Subcutaneous adipose tissue (tissue), 4 donors: Measurements from ENCODE around the gene TCERG1. TPM values are rescaled to one million over a fixed set of nuclear protein-coding genes. Genes with fewer than 3 reads are reported as not detected.

Source experiments
- total RNA-seq, 4 donors: library from RNA; depleted of rRNA; stranded (reverse); fragments of >200 nt; gene quantifications; one replicate each; pipeline ENCODE4 v1.1.0, GENCODE V29; 2016
- TF ChIP-seq, protein P1 (sequence below): fragments of 450-650 bp; IDR thresholded peaks from one replicate; pipeline ENCODE4 v1.5.1; 2016; ENCODE audit warnings: low read depth, mild to moderate bottlenecking, control low read depth, antibody characterized with exemption, moderate library complexity

TCERG1 gene
- total RNA-seq, 4 donors from 2014 or later, result 41.6 to 120 (median 59.2) TPM

DNA sequence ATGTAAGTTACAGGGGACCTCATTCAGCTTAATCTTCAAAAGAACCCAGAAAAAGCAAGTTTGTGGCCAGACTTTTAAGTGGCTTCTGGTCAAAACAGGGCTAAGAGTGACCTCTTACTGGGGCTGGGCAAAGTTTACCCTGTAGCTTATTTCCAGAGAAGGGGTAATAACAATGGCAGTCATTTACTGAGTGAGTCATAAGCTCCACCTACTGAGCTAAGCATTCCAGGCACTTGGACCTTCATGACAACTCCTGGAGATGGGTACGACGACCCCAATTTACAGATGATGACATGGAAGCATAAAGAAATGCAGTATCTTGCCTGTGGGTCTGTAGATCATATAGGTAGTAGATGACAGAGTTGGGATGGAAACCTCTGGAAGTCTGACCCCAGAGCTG, 73.6 kb downstream of the TCERG1 start:
- TF ChIP-seq, protein P1, sequence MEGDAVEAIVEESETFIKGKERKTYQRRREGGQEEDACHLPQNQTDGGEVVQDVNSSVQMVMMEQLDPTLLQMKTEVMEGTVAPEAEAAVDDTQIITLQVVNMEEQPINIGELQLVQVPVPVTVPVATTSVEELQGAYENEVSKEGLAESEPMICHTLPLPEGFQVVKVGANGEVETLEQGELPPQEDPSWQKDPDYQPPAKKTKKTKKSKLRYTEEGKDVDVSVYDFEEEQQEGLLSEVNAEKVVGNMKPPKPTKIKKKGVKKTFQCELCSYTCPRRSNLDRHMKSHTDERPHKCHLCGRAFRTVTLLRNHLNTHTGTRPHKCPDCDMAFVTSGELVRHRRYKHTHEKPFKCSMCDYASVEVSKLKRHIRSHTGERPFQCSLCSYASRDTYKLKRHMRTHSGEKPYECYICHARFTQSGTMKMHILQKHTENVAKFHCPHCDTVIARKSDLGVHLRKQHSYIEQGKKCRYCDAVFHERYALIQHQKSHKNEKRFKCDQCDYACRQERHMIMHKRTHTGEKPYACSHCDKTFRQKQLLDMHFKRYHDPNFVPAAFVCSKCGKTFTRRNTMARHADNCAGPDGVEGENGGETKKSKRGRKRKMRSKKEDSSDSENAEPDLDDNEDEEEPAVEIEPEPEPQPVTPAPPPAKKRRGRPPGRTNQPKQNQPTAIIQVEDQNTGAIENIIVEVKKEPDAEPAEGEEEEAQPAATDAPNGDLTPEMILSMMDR, result no peak

DNA sequence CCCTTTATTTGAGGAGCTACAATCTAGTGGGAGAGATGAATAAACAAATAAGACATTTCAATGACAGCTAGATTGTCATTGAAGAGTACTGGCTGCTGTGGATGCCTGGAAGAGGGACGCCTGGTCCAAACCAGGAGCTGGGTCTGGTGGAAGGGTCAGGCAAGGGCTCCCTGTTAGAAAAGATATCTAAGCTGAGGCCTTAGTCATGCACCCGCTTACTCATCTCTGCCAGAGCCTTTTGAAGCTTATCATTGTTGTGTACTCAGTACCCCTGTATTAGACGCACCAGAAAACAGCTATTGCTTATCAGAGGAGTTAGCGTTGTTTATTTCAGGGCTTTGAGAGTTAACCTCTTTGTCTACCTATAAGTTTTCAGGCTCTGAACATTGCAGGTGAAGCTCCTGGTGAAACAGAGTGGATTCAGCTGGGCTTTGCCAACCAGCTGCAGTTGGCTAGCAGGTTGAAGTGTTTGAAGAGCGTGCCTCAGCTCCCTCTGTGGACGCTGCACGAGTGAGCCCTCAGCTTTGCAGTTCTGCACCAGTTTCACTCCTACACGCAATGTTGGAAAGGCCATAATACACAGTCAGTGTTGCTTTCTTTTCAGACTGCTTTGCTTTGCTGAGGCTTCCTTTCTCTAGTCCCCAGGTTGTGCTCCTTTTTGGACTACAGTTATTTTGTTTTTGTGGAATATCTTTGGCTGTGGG, 74.4 kb downstream of the TCERG1 start:
- TF ChIP-seq, protein P1, result no peak

DNA sequence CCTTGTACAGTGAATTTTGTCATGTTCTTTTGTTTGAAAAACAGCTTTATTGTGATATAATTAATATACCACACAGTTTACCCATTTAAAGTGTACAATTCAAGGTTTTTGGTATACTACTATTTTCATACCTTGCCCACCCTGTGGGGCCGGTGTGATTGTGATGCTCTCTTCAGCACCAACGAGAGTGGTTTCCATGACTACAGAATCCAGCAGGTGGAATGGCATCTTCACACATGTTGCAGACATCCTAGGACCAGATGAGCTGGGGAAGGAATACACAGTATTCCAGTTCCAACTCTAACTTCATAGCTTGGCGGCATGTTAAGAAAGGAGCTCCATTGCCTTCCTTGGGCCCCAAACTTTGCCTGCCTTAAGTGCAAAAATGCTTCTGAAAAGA, 76.6 kb downstream of the TCERG1 start:
- TF ChIP-seq, protein P1, result no peak

DNA sequence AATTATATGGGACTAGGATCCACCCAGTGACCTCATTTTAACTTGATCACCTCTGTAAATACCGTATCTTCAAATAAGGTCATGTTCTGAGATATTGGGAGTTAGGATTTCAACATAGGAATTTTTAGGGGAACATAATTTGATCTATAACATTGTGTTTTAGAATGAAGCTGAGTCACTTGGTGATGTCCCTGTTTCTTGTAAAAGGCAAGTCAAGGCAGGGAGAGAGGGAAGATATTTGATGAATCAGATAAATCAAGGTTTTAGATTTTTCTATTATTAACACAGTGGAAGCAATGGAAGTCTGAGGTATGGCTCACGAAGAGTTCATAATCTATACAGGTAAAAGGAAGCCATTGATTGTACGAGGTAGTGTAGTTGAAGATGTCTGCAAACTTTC, 80.7 kb downstream of the TCERG1 start:
- TF ChIP-seq, protein P1, result no peak

DNA sequence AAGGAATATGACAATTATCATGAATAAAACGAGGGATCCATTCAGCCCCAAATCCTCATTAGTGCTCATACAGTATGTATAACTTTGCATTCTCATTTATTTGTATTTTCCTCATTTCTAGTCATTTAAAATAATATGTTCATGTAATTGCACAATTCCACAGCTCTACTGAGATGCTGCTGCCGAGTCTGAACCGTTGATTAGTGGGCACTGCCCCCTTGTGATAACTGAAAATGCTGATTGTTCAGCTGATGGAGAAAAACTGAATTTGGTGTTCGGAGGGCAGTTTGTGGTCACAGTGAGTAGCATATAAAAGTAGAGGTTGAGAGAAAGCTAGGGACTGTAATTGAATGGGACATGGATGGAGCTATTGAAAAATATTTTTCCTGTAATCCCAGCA, 81.1 kb downstream of the TCERG1 start:
- TF ChIP-seq, protein P1, result no peak

DNA sequence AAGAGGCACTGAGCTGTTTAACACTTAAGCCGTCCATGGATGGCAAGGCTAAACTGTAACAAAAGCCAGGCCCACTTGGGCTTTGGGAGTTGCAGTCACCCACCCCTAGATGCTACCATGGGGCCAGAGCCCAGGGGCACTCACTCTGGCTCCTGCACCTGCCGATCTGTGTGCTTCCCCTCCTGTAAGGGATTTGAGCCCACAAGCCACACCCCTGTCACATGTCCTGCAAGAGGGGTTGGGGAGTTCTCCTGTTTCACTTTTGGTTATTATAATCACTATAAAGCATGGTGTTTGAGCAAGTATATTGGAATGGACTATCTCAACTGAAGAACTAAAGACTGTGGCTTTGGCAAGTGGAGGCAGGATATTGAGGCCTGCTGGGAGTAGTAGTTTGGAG, 82.9 kb downstream of the TCERG1 start:
- TF ChIP-seq, protein P1, result no peak

DNA sequence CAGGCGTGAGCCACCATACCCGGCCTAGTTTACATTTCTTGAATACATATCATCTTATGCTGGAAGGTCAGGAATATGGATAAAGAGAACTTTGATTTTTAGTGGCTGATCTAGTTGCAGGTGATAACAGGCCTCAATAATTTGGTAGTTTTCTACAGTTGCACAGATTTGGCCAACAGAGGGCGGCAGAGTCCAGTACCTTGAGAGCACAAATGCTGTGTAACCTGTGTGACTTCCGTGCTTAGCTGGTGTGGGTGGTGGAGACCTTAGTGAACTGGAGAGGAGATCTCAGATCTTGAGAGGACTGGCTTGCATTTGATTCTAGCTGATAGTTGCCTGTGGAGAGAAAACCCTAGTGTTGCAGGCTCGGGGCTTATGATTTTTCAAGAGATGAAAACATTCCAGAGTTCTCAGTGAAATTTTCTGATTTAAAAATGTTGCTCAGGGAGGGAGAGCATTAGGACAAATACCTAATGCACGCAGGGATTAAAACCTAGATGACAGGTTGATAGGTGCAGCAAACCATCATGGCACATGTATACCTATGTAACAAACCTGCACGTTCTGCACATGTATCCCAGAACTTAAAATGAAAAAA, 86.2 kb downstream of the TCERG1 start:
- TF ChIP-seq, protein P1, result no peak
